ENCODE results near the gene NQO2. TPM values are rescaled to one million over a fixed set of nuclear protein-coding genes. Genes with fewer than 3 reads are reported as not detected.

NQO2 gene
- 68.4 to 80.9 TPM (median 72.7 TPM) in 5 replicates for total RNA-seq (2022; extraction: Qiagen RNA extraction; ENCODE audit: low read depth)

GRCh38 chr6:2999618-3000557 is at the start of gene NQO2:
TSS of gene NQO2 (plus strand) at chr6:2999894. CDS start at chr6:3006553, 6,659 bp downstream.

GRCh38 chr6:2971420-2972218 is 28.1 kb upstream of the NQO2 start, which contains the start of gene SERPINB6:
TSS of gene SERPINB6 (minus strand) at chr6:2971567. CDS start at chr6:2959332, 12,235 bp downstream.

GRCh38 chr6:3068329-3069214 is 68.9 kb downstream of the NQO2 start, which contains the start of gene RIPK1:
TSS of gene RIPK1 (plus strand) at chr6:3068494. CDS start at chr6:3076824, 8,330 bp downstream.

Other genes starting within 250 kb of the NQO2 start
- 0.07 to 0.19 TPM (median 0.14 TPM) in 4 of 5 replicates, not detected in the other for gene MYLK4, start 249.0 kb upstream of the NQO2 start, total RNA-seq (2022; extraction: Qiagen RNA extraction; ENCODE audit: low read depth)
- gene WRNIP1, start 234.5 kb upstream of the NQO2 start, total RNA-seq (2022; extraction: Qiagen RNA extraction; ENCODE audit: low read depth): 31.9 to 41.5 TPM (median 38.5 TPM) in 5 replicates
- 44.3 to 68.9 TPM (median 47.8 TPM) in 5 replicates for gene SERPINB1, start 158.0 kb upstream of the NQO2 start, total RNA-seq (2022; extraction: Qiagen RNA extraction; ENCODE audit: low read depth)
- gene SERPINB9, start 96.6 kb upstream of the NQO2 start, total RNA-seq (2022; extraction: Qiagen RNA extraction; ENCODE audit: low read depth): 6.7 to 12.4 TPM (median 11.2 TPM) in 5 replicates
- gene SERPINB6, start 28.3 kb upstream of the NQO2 start, total RNA-seq (2022; extraction: Qiagen RNA extraction; ENCODE audit: low read depth): 146 to 156 TPM (median 148 TPM) in 5 replicates
- gene RIPK1, start 68.6 kb downstream of the NQO2 start, total RNA-seq (2022; extraction: Qiagen RNA extraction; ENCODE audit: low read depth): 11.4 to 15.4 TPM (median 12.7 TPM) in 5 replicates
- gene BPHL, start 118.8 kb downstream of the NQO2 start, total RNA-seq (2022; extraction: Qiagen RNA extraction; ENCODE audit: low read depth): 17.1 to 23.9 TPM (median 21.7 TPM) in 5 replicates
- gene TUBB2A, start 157.7 kb downstream of the NQO2 start, total RNA-seq (2022; extraction: Qiagen RNA extraction; ENCODE audit: low read depth): 69.0 to 102 TPM (median 91.1 TPM) in 5 replicates
- gene TUBB2B, start 227.8 kb downstream of the NQO2 start, total RNA-seq (2022; extraction: Qiagen RNA extraction; ENCODE audit: low read depth): 10.7 to 14.6 TPM (median 13.2 TPM) in 5 replicates

Measured in A549 treated with ZK216348 at 1 μM for 4 hours (cell line).